HepG2 (cell line): ENCODE results near the gene SLC4A9. TPM values are rescaled to one million over a fixed set of nuclear protein-coding genes. Genes with fewer than 3 reads are reported as not detected.

Experiments
- ATAC-seq: fragments of 200-7000 bp; cut with Tn5 transposase; 3 replicates; pipeline ENCODE4 v1.9.1; 2020; ENCODE audit warnings: mild to moderate bottlenecking, moderate library complexity
- BruUV-seq: library from RNA; stranded (reverse); fragments of 400-500 nt; replicated peaks from 2 replicates; lab custom pipeline; 2021; lab: Mats Ljungman, UMichigan
- CTCF ChIA-PET: fragments of 300-600 bp; formaldehyde crosslinking; extraction: SDS; loops from one replicate; lab custom pipeline; 2021; ENCODE audit warnings: low total read pairs, inconsistent platforms, low intra/inter-chr PET ratio; lab: Yijun Ruan, JAX
- POLR2A ChIA-PET: fragments of 350-600 bp; sonication (Branson Sonifier 250); formaldehyde crosslinking; loops from one replicate; lab custom pipeline; 2020; ENCODE audit warnings: antibody characterized with exemption, inconsistent platforms; lab: Yijun Ruan, JAX
- DNase-seq: peaks from one replicate; pipeline ENCODE4 v3.0.0-alpha.2; 2015; ENCODE audit warnings: low spot score
- FAIRE-seq: peaks from 3 replicates; lab custom pipeline; 2011; peaks lifted over from hg19 to GRCh38; lab: Jason Lieb, UNC
- H2AFZ ChIP-seq: one replicate; pipeline ENCODE4 v1.6.1; 2011; ENCODE audit warnings: low read length, inconsistent platforms
- H3K27ac ChIP-seq: fragments of 300-600 bp; 3 replicates; pipeline ENCODE4 v1.8.0; 2011; ENCODE audit warnings: mixed run types, mild to moderate bottlenecking, mixed read lengths, low read length, inconsistent platforms; ENCODE audit not compliant: insufficient read depth; ENCODE audit errors: extremely low read length
- H3K27me3 ChIP-seq, 2 experiments: fragments of 200-600 bp in 1 of 2; 2 replicates in 1 of 2; 3 replicates in 1 of 2; pipeline versions ENCODE4 v1.6.0 to v1.8.0; 2011; ENCODE audit warnings: low read length in 2 of 2, mild to moderate bottlenecking in 2 of 2, moderate library complexity in 2 of 2, inconsistent platforms in 1 of 2; ENCODE audit not compliant: insufficient read depth in 2 of 2, control insufficient read depth in 1 of 2
- H3K36me3 ChIP-seq, 2 experiments: fragments of 200-600 bp in 1 of 2; replicated peaks in 1 of 2; 2 replicates in 1 of 2; 3 replicates in 1 of 2; pipeline versions ENCODE4 v1.5.1 to v1.8.0; 2011; ENCODE audit warnings: low read length in 2 of 2, inconsistent platforms in 1 of 2; ENCODE audit not compliant: insufficient read depth in 2 of 2, control insufficient read depth in 1 of 2
- H3K4me1 ChIP-seq: 2 replicates; pipeline ENCODE4 v1.5.1; 2012; ENCODE audit warnings: low read length, inconsistent platforms; ENCODE audit not compliant: insufficient read depth
- H3K4me2 ChIP-seq: 2 replicates; pipeline ENCODE4 v1.6.0; 2011; ENCODE audit warnings: low read depth, low read length, inconsistent platforms
- H3K4me3 ChIP-seq, 3 experiments: fragments of 200-600 bp in 1 of 3; sonication (generic), shearing (Covaris generic) in 1 of 3; replicated peaks in 1 of 3; 2 replicates each; pipeline ENCODE4 v1.5.1; 2011 to 2016; ENCODE audit warnings: low read length in 3 of 3, inconsistent platforms in 2 of 3, low read depth in 2 of 3, mild to moderate bottlenecking in 2 of 3, control low read depth in 1 of 3, mixed read lengths in 1 of 3; ENCODE audit not compliant: insufficient read depth in 1 of 3
- H3K79me2 ChIP-seq: one replicate; pipeline ENCODE4 v1.6.1; 2011; ENCODE audit warnings: low read length, inconsistent platforms; ENCODE audit not compliant: insufficient read depth
- H3K9ac ChIP-seq: 2 replicates; pipeline ENCODE4 v1.6.0; 2011; ENCODE audit warnings: mild to moderate bottlenecking, low read depth, low read length, inconsistent platforms; ENCODE audit not compliant: insufficient read depth
- H3K9me3 ChIP-seq: 2 replicates; pipeline ENCODE4 v1.5.1; 2012; ENCODE audit warnings: mild to moderate bottlenecking, low read length
- H4K20me1 ChIP-seq: 2 replicates; pipeline ENCODE4 v1.6.0; 2011; ENCODE audit warnings: inconsistent platforms, mild to moderate bottlenecking, low read length, moderate library complexity; ENCODE audit not compliant: insufficient read depth
- AGO1 ChIP-seq: fragments of 200-400 bp; formaldehyde crosslinking; IDR thresholded peaks from 2 replicates; pipeline ENCODE4 v1.6.1; 2017; ENCODE audit warnings: mild to moderate bottlenecking, low read depth, low read length, moderate library complexity; ENCODE audit not compliant: poor library complexity, severe bottlenecking
- ATF3 ChIP-seq: sonication (generic); formaldehyde crosslinking; IDR thresholded peaks from 2 replicates; pipeline ENCODE4 v1.4.0; 2020; ENCODE audit warnings: missing genetic modification reagents
- CCAR2 ChIP-seq: fragments of 200-400 bp; formaldehyde crosslinking; optimal IDR thresholded peaks from 2 replicates; pipeline ENCODE3; 2018; ENCODE audit warnings: low read depth, mild to moderate bottlenecking, low read length, moderate library complexity
- KDM6A ChIP-seq: IDR thresholded peaks from 2 replicates; pipeline ENCODE4 v1.6.1; 2016; ENCODE audit warnings: low read depth
- RBM39 ChIP-seq: fragments of 200-400 bp; formaldehyde crosslinking; IDR thresholded peaks from one replicate; pipeline ENCODE4 v1.6.1; 2018; ENCODE audit warnings: antibody characterized with exemption, mild to moderate bottlenecking, low read depth, low read length; ENCODE audit not compliant: poor library complexity, severe bottlenecking
- RFXAP ChIP-seq: sonication (generic); formaldehyde crosslinking; IDR thresholded peaks from 2 replicates; pipeline ENCODE4 v1.4.0; 2020; ENCODE audit warnings: missing genetic modification reagents, borderline replicate concordance
- TCF7 ChIP-seq: sonication (generic); IDR thresholded peaks from 2 replicates; pipeline ENCODE4 v1.6.1; 2016; ENCODE audit warnings: antibody characterized with exemption, low read depth
- ZNF737 ChIP-seq: sonication (generic); formaldehyde crosslinking; IDR thresholded peaks from 2 replicates; pipeline ENCODE4 v1.5.0; 2020; ENCODE audit warnings: missing genetic modification reagents, mild to moderate bottlenecking, borderline replicate concordance
- ZNF776 ChIP-seq: sonication (generic); formaldehyde crosslinking; IDR thresholded peaks from 2 replicates; pipeline ENCODE4 v1.4.0; 2020; ENCODE audit warnings: mild to moderate bottlenecking, missing genetic modification reagents
- ZSCAN30 ChIP-seq: sonication (generic); formaldehyde crosslinking; IDR thresholded peaks from 2 replicates; pipeline ENCODE4 v1.5.0; 2020; ENCODE audit warnings: mild to moderate bottlenecking, missing genetic modification reagents
- WGBS: methylation state at CpG from one replicate; pipeline ENCODE4 v1.1.6; 2017; ENCODE audit warnings: low lambda C conversion rate; 5-methylcytosine and 5-hydroxymethylcytosine counted together
- in situ Hi-C: cut with HindIII; loops from 2 replicates; pipeline ENCODE4 v1.10.0; 2017; ENCODE audit warnings: low pct_unique_long_range_greater_than_20kb; ENCODE audit not compliant: extremely low pct_ligation_motif_present
- intact Hi-C: fragments of 100-400 bp; cut with micrococcal nuclease; formaldehyde crosslinking; loops from one replicate; pipeline ENCODE4 v1.10.0; 2022; ENCODE audit not compliant: unreplicated experiment
- polyA plus RNA-seq, 8 experiments: library from polyadenylated mRNA; depleted of rRNA in 3 of 8; stranded (reverse) in 7 of 8; unstranded in 1 of 8; fragments of >200 nt; fragmentation: Illumina TruSeq in 4 of 8; extraction: Trizol in 4 of 8; gene quantifications; 2 replicates each; pipeline versions ENCODE4 v1.2.1 to v1.2.3, GENCODE V29; 2011 to 2016; ENCODE audit warnings: low read depth in 4 of 8, missing spikeins in 1 of 8, mixed read lengths in 1 of 8; ENCODE audit not compliant: insufficient read depth in 1 of 8
- total RNA-seq, 5 experiments: library from RNA; depleted of rRNA; stranded (reverse); fragments of >200 nt; fragmentation: Illumina TruSeq; extraction: Trizol; gene quantifications; 2 replicates each; pipeline ENCODE4 v1.2.3, GENCODE V29; 2016; ENCODE audit warnings: low read depth in 1 of 5
- TF ChIP-seq, protein P1 (sequence below): sonication (generic); formaldehyde crosslinking; IDR thresholded peaks from 2 replicates; pipeline ENCODE4 v1.9.0; 2022; ENCODE audit warnings: missing genetic modification reagents, mild to moderate bottlenecking, borderline replicate concordance
- TF ChIP-seq, protein P2 (sequence below): fragments of 450-650 bp; IDR thresholded peaks from 2 replicates; pipeline ENCODE4 v1.6.1; 2017
- TF ChIP-seq, protein P3 (sequence below): sonication (generic); formaldehyde crosslinking; IDR thresholded peaks from 2 replicates; pipeline ENCODE4 v1.4.0; 2020; ENCODE audit warnings: low read depth, missing genetic modification reagents
- TF ChIP-seq, protein P4 (sequence below): sonication (generic); formaldehyde crosslinking; IDR thresholded peaks from 2 replicates; pipeline ENCODE4 v1.4.0; 2020; ENCODE audit warnings: mild to moderate bottlenecking, missing genetic modification reagents

The SLC4A9 gene
- total and polyA plus RNA-seq, 2 of the 13 experiments (the other 11 are each of a cell fraction or from before 2014, with no cell fraction given), result not detected

DNA sequence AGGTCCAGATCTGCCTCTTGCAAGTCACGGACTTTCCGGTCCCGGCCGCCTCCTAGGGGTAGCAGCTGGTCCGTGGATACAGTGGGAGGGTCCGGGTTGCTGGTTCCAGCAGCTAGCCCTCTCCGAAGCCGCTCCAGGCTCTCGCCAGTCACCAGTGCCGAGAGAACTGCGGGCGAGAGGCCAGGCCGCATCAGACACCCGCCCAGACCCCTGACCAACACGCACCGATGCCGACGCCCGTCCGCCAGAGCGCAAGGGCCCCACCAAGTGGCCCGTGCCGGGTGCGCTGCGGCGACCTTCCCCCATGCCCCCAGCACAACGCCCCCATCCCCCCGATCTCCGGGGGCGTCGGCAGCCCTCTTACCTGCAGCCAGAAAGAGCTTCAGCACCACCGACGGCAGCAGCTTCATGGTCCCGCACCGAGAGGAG is 14.1 kb upstream of the SLC4A9 start:
- H3K79me2 ChIP-seq, result no peaks in the 10 kb centered on the region
- no CpG with 5 or more reads among the region's 35 CpGs for WGBS
- in situ Hi-C loops, result no loop called here
- TF ChIP-seq RBM39 (no peak), ZSCAN30 (CRISPR knock-in tag) (no peak), KDM6A (CRISPR knock-in tag) (no peak), RFXAP (CRISPR knock-in tag) (no peak), ATF3 (CRISPR knock-in tag) (no peak), CCAR2 (no peak), TCF7 (no peak), AGO1 (no peak), ZNF737 (CRISPR knock-in tag) (no peak), ZNF776 (CRISPR knock-in tag) (no peak)
- TF ChIP-seq, protein P1, sequence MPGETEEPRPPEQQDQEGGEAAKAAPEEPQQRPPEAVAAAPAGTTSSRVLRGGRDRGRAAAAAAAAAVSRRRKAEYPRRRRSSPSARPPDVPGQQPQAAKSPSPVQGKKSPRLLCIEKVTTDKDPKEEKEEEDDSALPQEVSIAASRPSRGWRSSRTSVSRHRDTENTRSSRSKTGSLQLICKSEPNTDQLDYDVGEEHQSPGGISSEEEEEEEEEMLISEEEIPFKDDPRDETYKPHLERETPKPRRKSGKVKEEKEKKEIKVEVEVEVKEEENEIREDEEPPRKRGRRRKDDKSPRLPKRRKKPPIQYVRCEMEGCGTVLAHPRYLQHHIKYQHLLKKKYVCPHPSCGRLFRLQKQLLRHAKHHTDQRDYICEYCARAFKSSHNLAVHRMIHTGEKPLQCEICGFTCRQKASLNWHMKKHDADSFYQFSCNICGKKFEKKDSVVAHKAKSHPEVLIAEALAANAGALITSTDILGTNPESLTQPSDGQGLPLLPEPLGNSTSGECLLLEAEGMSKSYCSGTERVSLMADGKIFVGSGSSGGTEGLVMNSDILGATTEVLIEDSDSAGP, result no peak
- TF ChIP-seq, protein P2, sequence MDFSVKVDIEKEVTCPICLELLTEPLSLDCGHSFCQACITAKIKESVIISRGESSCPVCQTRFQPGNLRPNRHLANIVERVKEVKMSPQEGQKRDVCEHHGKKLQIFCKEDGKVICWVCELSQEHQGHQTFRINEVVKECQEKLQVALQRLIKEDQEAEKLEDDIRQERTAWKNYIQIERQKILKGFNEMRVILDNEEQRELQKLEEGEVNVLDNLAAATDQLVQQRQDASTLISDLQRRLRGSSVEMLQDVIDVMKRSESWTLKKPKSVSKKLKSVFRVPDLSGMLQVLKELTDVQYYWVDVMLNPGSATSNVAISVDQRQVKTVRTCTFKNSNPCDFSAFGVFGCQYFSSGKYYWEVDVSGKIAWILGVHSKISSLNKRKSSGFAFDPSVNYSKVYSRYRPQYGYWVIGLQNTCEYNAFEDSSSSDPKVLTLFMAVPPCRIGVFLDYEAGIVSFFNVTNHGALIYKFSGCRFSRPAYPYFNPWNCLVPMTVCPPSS, result no peak
- TF ChIP-seq, protein P3, sequence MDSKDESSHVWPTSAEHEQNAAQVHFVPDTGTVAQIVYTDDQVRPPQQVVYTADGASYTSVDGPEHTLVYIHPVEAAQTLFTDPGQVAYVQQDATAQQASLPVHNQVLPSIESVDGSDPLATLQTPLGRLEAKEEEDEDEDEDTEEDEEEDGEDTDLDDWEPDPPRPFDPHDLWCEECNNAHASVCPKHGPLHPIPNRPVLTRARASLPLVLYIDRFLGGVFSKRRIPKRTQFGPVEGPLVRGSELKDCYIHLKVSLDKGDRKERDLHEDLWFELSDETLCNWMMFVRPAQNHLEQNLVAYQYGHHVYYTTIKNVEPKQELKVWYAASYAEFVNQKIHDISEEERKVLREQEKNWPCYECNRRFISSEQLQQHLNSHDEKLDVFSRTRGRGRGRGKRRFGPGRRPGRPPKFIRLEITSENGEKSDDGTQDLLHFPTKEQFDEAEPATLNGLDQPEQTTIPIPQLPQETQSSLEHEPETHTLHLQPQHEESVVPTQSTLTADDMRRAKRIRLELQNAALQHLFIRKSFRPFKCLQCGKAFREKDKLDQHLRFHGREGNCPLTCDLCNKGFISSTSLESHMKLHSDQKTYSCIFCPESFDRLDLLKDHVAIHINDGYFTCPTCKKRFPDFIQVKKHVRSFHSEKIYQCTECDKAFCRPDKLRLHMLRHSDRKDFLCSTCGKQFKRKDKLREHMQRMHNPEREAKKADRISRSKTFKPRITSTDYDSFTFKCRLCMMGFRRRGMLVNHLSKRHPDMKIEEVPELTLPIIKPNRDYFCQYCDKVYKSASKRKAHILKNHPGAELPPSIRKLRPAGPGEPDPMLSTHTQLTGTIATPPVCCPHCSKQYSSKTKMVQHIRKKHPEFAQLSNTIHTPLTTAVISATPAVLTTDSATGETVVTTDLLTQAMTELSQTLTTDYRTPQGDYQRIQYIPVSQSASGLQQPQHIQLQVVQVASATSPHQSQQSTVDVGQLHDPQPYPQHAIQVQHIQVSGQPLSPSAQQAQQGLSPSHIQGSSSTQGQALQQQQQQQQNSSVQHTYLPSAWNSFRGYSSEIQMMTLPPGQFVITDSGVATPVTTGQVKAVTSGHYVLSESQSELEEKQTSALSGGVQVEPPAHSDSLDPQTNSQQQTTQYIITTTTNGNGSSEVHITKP (CRISPR knock-in tag), result no peak
- TF ChIP-seq, protein P4, sequence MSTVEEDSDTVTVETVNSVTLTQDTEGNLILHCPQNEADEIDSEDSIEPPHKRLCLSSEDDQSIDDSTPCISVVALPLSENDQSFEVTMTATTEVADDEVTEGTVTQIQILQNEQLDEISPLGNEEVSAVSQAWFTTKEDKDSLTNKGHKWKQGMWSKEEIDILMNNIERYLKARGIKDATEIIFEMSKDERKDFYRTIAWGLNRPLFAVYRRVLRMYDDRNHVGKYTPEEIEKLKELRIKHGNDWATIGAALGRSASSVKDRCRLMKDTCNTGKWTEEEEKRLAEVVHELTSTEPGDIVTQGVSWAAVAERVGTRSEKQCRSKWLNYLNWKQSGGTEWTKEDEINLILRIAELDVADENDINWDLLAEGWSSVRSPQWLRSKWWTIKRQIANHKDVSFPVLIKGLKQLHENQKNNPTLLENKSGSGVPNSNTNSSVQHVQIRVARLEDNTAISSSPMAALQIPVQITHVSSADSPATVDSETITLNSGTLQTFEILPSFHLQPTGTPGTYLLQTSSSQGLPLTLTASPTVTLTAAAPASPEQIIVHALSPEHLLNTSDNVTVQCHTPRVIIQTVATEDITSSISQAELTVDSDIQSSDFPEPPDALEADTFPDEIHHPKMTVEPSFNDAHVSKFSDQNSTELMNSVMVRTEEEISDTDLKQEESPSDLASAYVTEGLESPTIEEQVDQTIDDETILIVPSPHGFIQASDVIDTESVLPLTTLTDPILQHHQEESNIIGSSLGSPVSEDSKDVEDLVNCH (CRISPR knock-in tag), result no peak

More for the DNA sequence above, 14.1 kb upstream of the SLC4A9 start:
- H3K4me3 ChIP-seq, result peak overlapping the region; percentile 62 to 81 (median 81)
- peak; percentile 80 for ATAC-seq
- no peaks in the 10 kb centered on the region for H3K9me3 ChIP-seq
- H3K4me2 ChIP-seq, result peak overlapping the region; percentile 99
- peak; percentile 35 for DNase-seq
- CTCF ChIA-PET, result interaction anchor here (0.7 to 1.8 kb wide), 2 partner anchors 12 to 101 kb away, joined by 4 to 6 read pairs; no protein-coding TSS in a partner anchor
- BruUV-seq, result no TSS peak
- POLR2A ChIA-PET, result interaction anchor here (0.9 to 2.3 kb wide), 25 partner anchors 9 to 365 kb away, joined by 3 to 19 read pairs (median 5); partner anchors contain the start of genes ANKHD1, CYSTM1, PFDN1 and TMCO6
- H2AFZ ChIP-seq, result no peak overlapping the region
- H3K27me3 ChIP-seq, result 0 out of 5 replicates have a peak, but pooled peaks cover 0 to 7% of the 10 kb centered on the region in 2 experiments
- intact Hi-C loops, result loop anchor here (1.0 to 5.0 kb wide), 5 partner anchors 18 to 174 kb away; no protein-coding TSS in a partner anchor
- H4K20me1 ChIP-seq, result no peaks in the 10 kb centered on the region
- peaks cover 0 to 3% of the 10 kb centered on the region in 2 experiments; a peak in 3 of 5 replicates for H3K36me3 ChIP-seq
- H3K9ac ChIP-seq, result peak overlapping the region; percentile 71; the same call in 1 of the 2 replicates
- H3K27ac ChIP-seq, result no peak overlapping the region
- peaks cover 60% of the 10 kb centered on the region for H3K4me1 ChIP-seq
- no peak for FAIRE-seq
